IMR-90 (cell line): ENCODE results near the gene PAK5. TPM values are rescaled to one million over a fixed set of nuclear protein-coding genes. Genes with fewer than 3 reads are reported as not detected.
A peak's percentile ranks its signal among the peaks of the same experiment; 100 is the strongest.

Experiments
- ATAC-seq: fragments of 200-7000 bp; cut with Tn5 transposase; 2 replicates; pipeline ENCODE4 v1.9.1; 2020; ENCODE audit warnings: low read depth, mild to moderate bottlenecking, moderate library complexity
- BruUV-seq: library from RNA; stranded (reverse); fragments of 400-500 nt; replicated peaks from 2 replicates; lab custom pipeline; 2021; lab: Mats Ljungman, UMichigan
- CTCF ChIA-PET: fragments of 300-600 bp; formaldehyde crosslinking; extraction: SDS; loops from one replicate; lab custom pipeline; 2021; ENCODE audit warnings: antibody characterized with exemption; lab: Yijun Ruan, JAX
- POLR2A ChIA-PET: fragments of 300-600 bp; sonication (Branson Sonifier 250); formaldehyde crosslinking; loops from one replicate; lab custom pipeline; 2022; ENCODE audit warnings: antibody characterized with exemption; ENCODE audit not compliant: unreplicated experiment; lab: Charles Lee
- DNase-seq: peaks from one replicate; pipeline ENCODE4 v3.0.0; 2013
- H2AFZ ChIP-seq: replicated peaks from 2 replicates; pipeline ENCODE3; 2013; ENCODE audit warnings: low read length, mild to moderate bottlenecking; ENCODE audit not compliant: poor library complexity
- H2AK5ac ChIP-seq: 2 replicates; pipeline ENCODE4 v1.6.1; 2013; ENCODE audit warnings: low read depth, low read length, inconsistent platforms
- H2AK9ac ChIP-seq: replicated peaks from 2 replicates; pipeline ENCODE3; 2013; ENCODE audit warnings: mild to moderate bottlenecking, low read depth, low read length, moderate library complexity; ENCODE audit not compliant: poor library complexity
- H2BK120ac ChIP-seq: 2 replicates; pipeline ENCODE4 v1.6.1; 2013; ENCODE audit warnings: low read depth, low read length, inconsistent platforms
- H2BK15ac ChIP-seq: 3 replicates; pipeline ENCODE4 v1.6.1; 2013; ENCODE audit warnings: low read depth, low read length, inconsistent platforms
- H2BK20ac ChIP-seq: 2 replicates; pipeline ENCODE4 v1.6.1; 2013; ENCODE audit warnings: low read depth, mild to moderate bottlenecking, inconsistent platforms, low read length, moderate library complexity
- H2BK5ac ChIP-seq: 2 replicates; pipeline ENCODE4 v1.6.1; 2013; ENCODE audit warnings: mild to moderate bottlenecking, low read depth, low read length, inconsistent platforms; ENCODE audit not compliant: poor library complexity, severe bottlenecking
- H3K14ac ChIP-seq: replicated peaks from 2 replicates; pipeline ENCODE4 v1.6.1; 2013; ENCODE audit warnings: low read depth, low read length, inconsistent platforms
- H3K18ac ChIP-seq: 2 replicates; pipeline ENCODE4 v1.6.1; 2013; ENCODE audit warnings: low read depth, low read length, control low read depth
- H3K23ac ChIP-seq: 2 replicates; pipeline ENCODE4 v1.6.1; 2013; ENCODE audit warnings: low read depth, low read length, inconsistent platforms
- H3K27ac ChIP-seq: 2 replicates; pipeline ENCODE4 v1.5.1; 2013; ENCODE audit warnings: mild to moderate bottlenecking, control low read depth, low read length; ENCODE audit not compliant: insufficient read depth
- H3K27me3 ChIP-seq: 2 replicates; pipeline ENCODE4 v1.6.1; 2013; ENCODE audit warnings: low read length; ENCODE audit not compliant: control insufficient read depth, insufficient read depth
- H3K36me3 ChIP-seq: 2 replicates; pipeline ENCODE4 v1.6.1; 2013; ENCODE audit warnings: low read length, mixed read lengths; ENCODE audit not compliant: control insufficient read depth, insufficient read depth
- H3K4ac ChIP-seq: 2 replicates; pipeline ENCODE4 v1.6.1; 2013; ENCODE audit warnings: low read depth, low read length, inconsistent platforms
- H3K4me1 ChIP-seq: 2 replicates; pipeline ENCODE4 v1.6.1; 2013; ENCODE audit warnings: low read length, mixed read lengths; ENCODE audit not compliant: control insufficient read depth, insufficient read depth
- H3K4me2 ChIP-seq: 2 replicates; pipeline ENCODE4 v1.6.1; 2013; ENCODE audit warnings: low read depth, mild to moderate bottlenecking, control low read depth, low read length, moderate library complexity
- H3K4me3 ChIP-seq: 2 replicates; pipeline ENCODE4 v1.5.1; 2013; ENCODE audit warnings: low read depth, mild to moderate bottlenecking, control low read depth, low read length, moderate library complexity; ENCODE audit not compliant: insufficient read depth
- H3K56ac ChIP-seq: 2 replicates; pipeline ENCODE4 v1.6.1; 2013; ENCODE audit warnings: low read length, inconsistent platforms; ENCODE audit not compliant: insufficient read depth; ENCODE audit errors: extremely low read depth
- H3K79me1 ChIP-seq, 2 experiments: 2 replicates each; pipeline ENCODE4 v1.6.1; 2013; ENCODE audit warnings: low read length in 2 of 2, inconsistent platforms in 1 of 2, low read depth in 1 of 2
- H3K9ac ChIP-seq: 2 replicates; pipeline ENCODE4 v1.6.1; 2013; ENCODE audit warnings: low read depth, low read length, control low read depth
- H3K9me1 ChIP-seq: 2 replicates; pipeline ENCODE4 v1.6.1; 2013; ENCODE audit warnings: low read length, inconsistent platforms; ENCODE audit not compliant: insufficient read depth
- H3K9me3 ChIP-seq: 2 replicates; pipeline ENCODE4 v1.6.1; 2013; ENCODE audit warnings: low read length; ENCODE audit not compliant: control insufficient read depth, insufficient read depth
- H4K20me1 ChIP-seq: 2 replicates; pipeline ENCODE4 v1.6.1; 2013; ENCODE audit warnings: low read length, inconsistent platforms; ENCODE audit not compliant: insufficient read depth
- H4K5ac ChIP-seq: 2 replicates; pipeline ENCODE4 v1.6.1; 2013; ENCODE audit warnings: mild to moderate bottlenecking, low read depth, low read length, control low read depth
- H4K8ac ChIP-seq, 2 experiments: 2 replicates each; pipeline ENCODE4 v1.6.1; 2013; ENCODE audit warnings: low read depth in 2 of 2, low read length in 2 of 2, control low read depth in 1 of 2, inconsistent platforms in 1 of 2
- H4K91ac ChIP-seq: 2 replicates; pipeline ENCODE4 v1.6.1; 2013; ENCODE audit warnings: low read depth, low read length, inconsistent platforms; ENCODE audit not compliant: insufficient read depth
- CEBPB ChIP-seq: IDR thresholded peaks from 2 replicates; pipeline ENCODE4 v1.6.1; 2012; ENCODE audit warnings: low read depth, low read length, improper control_type of control experiment
- CHD1 ChIP-seq: IDR thresholded peaks from 2 replicates; pipeline ENCODE4 v1.6.1; 2012; ENCODE audit warnings: low read depth, low read length, improper control_type of control experiment
- ELK1 ChIP-seq: fragments of 150-350 bp; IDR thresholded peaks from 2 replicates; pipeline ENCODE4 v1.6.1; 2016; ENCODE audit warnings: low read depth, mild to moderate bottlenecking, low read length, moderate library complexity, borderline replicate concordance
- FOS ChIP-seq: fragments of 150-350 bp; IDR thresholded peaks from 2 replicates; pipeline ENCODE4 v1.6.1; 2016; ENCODE audit warnings: low read depth, low read length
- MAFK ChIP-seq: IDR thresholded peaks from 2 replicates; pipeline ENCODE4 v1.6.1; 2012; ENCODE audit warnings: low read depth, low read length, improper control_type of control experiment
- MAZ ChIP-seq: IDR thresholded peaks from 2 replicates; pipeline ENCODE4 v1.6.1; 2012; ENCODE audit warnings: low read depth, mild to moderate bottlenecking, low read length, improper control_type of control experiment, moderate library complexity, borderline replicate concordance
- MXI1 ChIP-seq: IDR thresholded peaks from 2 replicates; pipeline ENCODE4 v1.6.1; 2012; ENCODE audit warnings: low read depth, mild to moderate bottlenecking, low read length, moderate library complexity, borderline replicate concordance
- NFE2L2 ChIP-seq: fragments of 150-350 bp; IDR thresholded peaks from 2 replicates; pipeline ENCODE4 v1.6.1; 2016; ENCODE audit warnings: low read depth, mild to moderate bottlenecking, low read length
- POLR2A ChIP-seq: IDR thresholded peaks from 2 replicates; pipeline ENCODE4 v1.6.1; 2012; ENCODE audit warnings: mild to moderate bottlenecking, low read depth, low read length
- RAD21 ChIP-seq: IDR thresholded peaks from 2 replicates; pipeline ENCODE4 v1.6.1; 2012; ENCODE audit warnings: low read length, improper control_type of control experiment
- RCOR1 ChIP-seq: IDR thresholded peaks from 2 replicates; pipeline ENCODE4 v1.6.1; 2012; ENCODE audit warnings: mild to moderate bottlenecking, low read length, improper control_type of control experiment; ENCODE audit not compliant: insufficient replicate concordance
- RFX5 ChIP-seq: IDR thresholded peaks from 2 replicates; pipeline ENCODE4 v1.8.0; 2012; ENCODE audit warnings: low read depth, mild to moderate bottlenecking, low read length, moderate library complexity
- SMC3 ChIP-seq: fragments of 150-350 bp; IDR thresholded peaks from 2 replicates; pipeline ENCODE4 v1.6.1; 2016; ENCODE audit warnings: low read depth, mild to moderate bottlenecking, antibody characterized with exemption, low read length, moderate library complexity
- USF2 ChIP-seq: fragments of 150-350 bp; IDR thresholded peaks from 2 replicates; pipeline ENCODE4 v1.6.1; 2017; ENCODE audit warnings: mild to moderate bottlenecking, antibody characterized with exemption, low read length, low read depth
- WGBS, 2 experiments: methylation state at CpG; one replicate each; pipeline versions ENCODE4 v1.1.5 to v1.1.7; 2013; ENCODE audit warnings: missing lambda C conversion rate in 2 of 2; ENCODE audit not compliant: insufficient read length in 1 of 2; ENCODE audit errors: extremely low coverage in 2 of 2; 5-methylcytosine and 5-hydroxymethylcytosine counted together
- dilution Hi-C: fragments of 300-500 bp; cut with HindIII; formaldehyde crosslinking; loops from one replicate; pipeline ENCODE4 v1.14.3; 2018; ENCODE audit warnings: low sequenced_read_pairs; ENCODE audit not compliant: unreplicated experiment
- in situ Hi-C: fragments of 300-500 bp; cut with MboI; formaldehyde crosslinking; loops from 3 replicates; pipeline ENCODE4 v1.14.3; 2019; ENCODE audit warnings: low sequenced_read_pairs, inconsistent platforms, mixed read lengths
- intact Hi-C: fragments of 100-400 bp; cut with micrococcal nuclease; formaldehyde crosslinking; loops from 2 replicates; pipeline ENCODE4 v1.10.0; 2022
- polyA plus RNA-seq, 3 experiments: library from polyadenylated mRNA; depleted of rRNA; stranded (reverse); fragments of >200 nt; gene quantifications; 2 replicates each; pipeline ENCODE4 v1.2.3, GENCODE V29; 2012; ENCODE audit warnings: low replicate concordance in 1 of 3
- total RNA-seq: library from RNA; depleted of rRNA; stranded (reverse); fragments of >200 nt; gene quantifications from 2 replicates; pipeline ENCODE4 v1.2.3, GENCODE V29; 2012
- TF ChIP-seq, protein P1 (sequence below): conservative IDR thresholded peaks from 2 replicates; pipeline ENCODE4 v1.5.1; 2012; ENCODE audit warnings: mild to moderate bottlenecking, low read depth, low read length, improper control_type of control experiment

The PAK5 gene
- total and polyA plus RNA-seq, 2 of the 4 experiments (the other 2 are of a cell fraction) = not detected

GRCh38 chr20:9515741-9516233 lies 323.1 kb downstream of the PAK5 start:
- H4K91ac ChIP-seq = no peak overlapping the region
- no peak overlapping the region for H2BK20ac ChIP-seq
- dilution Hi-C loops = no loop called here
- no TSS peak for BruUV-seq
- no peak overlapping the region for H2BK15ac ChIP-seq
- peaks cover 63% of the 10 kb centered on the region for H3K27me3 ChIP-seq
- H2BK5ac ChIP-seq = no peak overlapping the region
- no peak overlapping the region for H3K4ac ChIP-seq
- no peak overlapping the region for H3K27ac ChIP-seq
- no peaks in the 10 kb centered on the region for H3K79me1 ChIP-seq
- no peak overlapping the region for H3K4me2 ChIP-seq
- no peaks in the 10 kb centered on the region for H3K9me1 ChIP-seq
- H3K23ac ChIP-seq = no peak overlapping the region
- ChIA-PET CTCF (no interaction called here), POLR2A (no interaction called here)
- no peaks in the 10 kb centered on the region; the same call in 1 of the 2 replicates for H3K4me1 ChIP-seq
- no peak overlapping the region for H2AK9ac ChIP-seq
- H3K9ac ChIP-seq = no peak overlapping the region
- no peak overlapping the region for H3K4me3 ChIP-seq
- in situ Hi-C loops = no loop called here
- H4K8ac ChIP-seq = no peak overlapping the region
- no peak overlapping the region for H3K18ac ChIP-seq
- intact Hi-C loops = loop anchor here (5.0 kb wide), 1 partner anchor 77 kb away; no protein-coding TSS in a partner anchor
- no peak overlapping the region for H2BK120ac ChIP-seq
- DNase-seq = no peak
- peak overlapping the region; percentile 54 for H2AFZ ChIP-seq
- WGBS, 2 experiments = 2% methylated on average over 18 of the region's 38 CpGs; no CpG with 5 or more reads in 1 of the 2 experiments
- H2AK5ac ChIP-seq = no peak overlapping the region
- TF ChIP-seq MAFK (no peak), FOS (no peak), USF2 (no peak), NFE2L2 (no peak), RFX5 (no peak), RCOR1 (no peak), SMC3 (no peak), CHD1 (no peak), CEBPB (no peak), MXI1 (no peak), ELK1 (no peak), POLR2A (no peak), RAD21 (no peak), MAZ (no peak)
- TF ChIP-seq, protein P1, sequence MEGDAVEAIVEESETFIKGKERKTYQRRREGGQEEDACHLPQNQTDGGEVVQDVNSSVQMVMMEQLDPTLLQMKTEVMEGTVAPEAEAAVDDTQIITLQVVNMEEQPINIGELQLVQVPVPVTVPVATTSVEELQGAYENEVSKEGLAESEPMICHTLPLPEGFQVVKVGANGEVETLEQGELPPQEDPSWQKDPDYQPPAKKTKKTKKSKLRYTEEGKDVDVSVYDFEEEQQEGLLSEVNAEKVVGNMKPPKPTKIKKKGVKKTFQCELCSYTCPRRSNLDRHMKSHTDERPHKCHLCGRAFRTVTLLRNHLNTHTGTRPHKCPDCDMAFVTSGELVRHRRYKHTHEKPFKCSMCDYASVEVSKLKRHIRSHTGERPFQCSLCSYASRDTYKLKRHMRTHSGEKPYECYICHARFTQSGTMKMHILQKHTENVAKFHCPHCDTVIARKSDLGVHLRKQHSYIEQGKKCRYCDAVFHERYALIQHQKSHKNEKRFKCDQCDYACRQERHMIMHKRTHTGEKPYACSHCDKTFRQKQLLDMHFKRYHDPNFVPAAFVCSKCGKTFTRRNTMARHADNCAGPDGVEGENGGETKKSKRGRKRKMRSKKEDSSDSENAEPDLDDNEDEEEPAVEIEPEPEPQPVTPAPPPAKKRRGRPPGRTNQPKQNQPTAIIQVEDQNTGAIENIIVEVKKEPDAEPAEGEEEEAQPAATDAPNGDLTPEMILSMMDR = no peak
- no peak overlapping the region for H4K5ac ChIP-seq
- peaks cover 3% of the 10 kb centered on the region; the same call in 1 of the 2 replicates for H3K9me3 ChIP-seq
- H3K56ac ChIP-seq = no peak overlapping the region
- no peak for ATAC-seq
- H3K36me3 ChIP-seq = no peaks in the 10 kb centered on the region
- no peaks in the 10 kb centered on the region for H4K20me1 ChIP-seq
- no peak overlapping the region for H3K14ac ChIP-seq
